GM18519 (cell line): ENCODE measurements around the gene SLC30A1.
"Not testable (repeated sequence)": the region's sequence is repeated elsewhere in the genome, so short reads cannot be mapped to it uniquely, and the experiment has no call there.

Source experiments
- ATAC-seq: cut with Tn5 transposase; IDR thresholded peaks from one replicate; pipeline ENCODE4 v1.9.1; 2021; ENCODE audit warnings: mild to moderate bottlenecking, moderate library complexity; ENCODE audit not compliant: unreplicated experiment, low FRiP score

The SLC30A1 gene

GRCh38 chr1:211578640-211579439 lies at the start of gene SLC30A1:
Gene SLC30A1 (minus strand): TSS chr1:211579161. CDS start chr1:211578612, 549 bp downstream.
- ATAC-seq, result peak; percentile 75

- ATAC-seq, result no peak
Measured at GRCh38 chr1:211628417-211628816, 49.5 kb upstream of the SLC30A1 start.

GRCh38 chr1:211627259-211627658 lies 48.3 kb upstream of the SLC30A1 start:
- no peak for ATAC-seq

GRCh38 chr1:211625866-211626265 lies 46.9 kb upstream of the SLC30A1 start:
- ATAC-seq, result not testable (repeated sequence)

- no peak for ATAC-seq
Measured at GRCh38 chr1:211625040-211625439, 46.1 kb upstream of the SLC30A1 start.

GRCh38 chr1:211623515-211623914 lies 44.6 kb upstream of the SLC30A1 start:
- no peak for ATAC-seq

GRCh38 chr1:211621447-211622198 lies 42.7 kb upstream of the SLC30A1 start:
- no peak for ATAC-seq

GRCh38 chr1:211620097-211620496 lies 41.1 kb upstream of the SLC30A1 start:
- ATAC-seq, result no peak

- ATAC-seq, result no peak
Measured at GRCh38 chr1:211619033-211619996, 40.4 kb upstream of the SLC30A1 start.

- no peak for ATAC-seq
Measured at GRCh38 chr1:211616965-211617297, 38.0 kb upstream of the SLC30A1 start.

GRCh38 chr1:211616231-211616964 lies 37.4 kb upstream of the SLC30A1 start:
- ATAC-seq, result no peak

GRCh38 chr1:211614615-211615014 lies 35.7 kb upstream of the SLC30A1 start:
- ATAC-seq, result no peak

- no peak for ATAC-seq
Measured at GRCh38 chr1:211613951-211614350, 35.0 kb upstream of the SLC30A1 start.

- no peak for ATAC-seq
Measured at GRCh38 chr1:211613108-211613947, 34.4 kb upstream of the SLC30A1 start.

- no peak for ATAC-seq
Measured at GRCh38 chr1:211612786-211613107, 33.8 kb upstream of the SLC30A1 start.

- no peak for ATAC-seq
Measured at GRCh38 chr1:211611818-211612217, 32.9 kb upstream of the SLC30A1 start.

- no peak for ATAC-seq
Measured at GRCh38 chr1:211610779-211611556, 32.0 kb upstream of the SLC30A1 start.
